NCI-H1694 (cell line): ENCODE data around the gene AGMO.

Experiments
- DNase-seq: peaks from one replicate; lab custom pipeline; 2025; lab: John Stamatoyannopoulos, UW

Gene AGMO

GRCh38 chr7:15219758-15220157 lies 342.1 kb downstream of the AGMO start:
- DNase-seq: no peak

- DNase-seq: no peak
Measured at GRCh38 chr7:15218261-15218660, 343.6 kb downstream of the AGMO start.

- no peak for DNase-seq
Measured at GRCh38 chr7:15215616-15216015, 346.2 kb downstream of the AGMO start.

- no peak for DNase-seq
Measured at GRCh38 chr7:15214976-15215375, 346.8 kb downstream of the AGMO start.

- no peak for DNase-seq
Measured at GRCh38 chr7:15213093-15213492, 348.7 kb downstream of the AGMO start.

- no peak for DNase-seq
Measured at GRCh38 chr7:15209429-15209828, 352.4 kb downstream of the AGMO start.

- DNase-seq: no peak
Measured at GRCh38 chr7:15204421-15204820, 357.4 kb downstream of the AGMO start.

- peak; percentile 21 for DNase-seq
Measured at GRCh38 chr7:15199482-15199881, 362.3 kb downstream of the AGMO start.

GRCh38 chr7:15197042-15197977 lies 364.5 kb downstream of the AGMO start:
- DNase-seq: no peak

- no peak for DNase-seq
Measured at GRCh38 chr7:15178065-15178464, 383.8 kb downstream of the AGMO start.

- DNase-seq: no peak
Measured at GRCh38 chr7:15176089-15176488, 385.7 kb downstream of the AGMO start.

GRCh38 chr7:15175152-15175551 lies 386.7 kb downstream of the AGMO start:
- DNase-seq: no peak

GRCh38 chr7:15174485-15174884 lies 387.3 kb downstream of the AGMO start:
- no peak for DNase-seq

- no peak for DNase-seq
Measured at GRCh38 chr7:15168489-15168888, 393.3 kb downstream of the AGMO start.

GRCh38 chr7:15167912-15168311 lies 393.9 kb downstream of the AGMO start:
- DNase-seq: no peak

- DNase-seq: no peak
Measured at GRCh38 chr7:15166620-15167019, 395.2 kb downstream of the AGMO start.

- no peak for DNase-seq
Measured at GRCh38 chr7:15159261-15159660, 402.6 kb downstream of the AGMO start.

GRCh38 chr7:15158141-15158810 lies 403.5 kb downstream of the AGMO start:
- no peak for DNase-seq
